GM23248 (cell line): ENCODE data around the gene GAREM1. TPM values are rescaled to one million over a fixed set of nuclear protein-coding genes. Genes with fewer than 3 reads are reported as not detected.

ENCODE experiments used
- DNase-seq: peaks from one replicate; pipeline ENCODE4 v3.0.0-alpha.2; 2015
- H2AFZ ChIP-seq: fragments of 200-600 bp; sonication (generic); 2 replicates; pipeline ENCODE4 v1.6.1; 2016; ENCODE audit warnings: antibody characterized with exemption
- H3F3A ChIP-seq: fragments of 200-600 bp; sonication (generic); 2 replicates; pipeline ENCODE4 v1.6.1; 2016; ENCODE audit warnings: mild to moderate bottlenecking, antibody characterized with exemption, mixed run types; ENCODE audit not compliant: insufficient read depth
- H3K27ac ChIP-seq: fragments of 200-600 bp; sonication (generic); 2 replicates; pipeline ENCODE4 v1.5.1; 2016; ENCODE audit warnings: mild to moderate bottlenecking
- H3K27me3 ChIP-seq: fragments of 200-600 bp; sonication (generic); replicated peaks from 2 replicates; pipeline ENCODE4 v1.6.1; 2016; ENCODE audit warnings: mild to moderate bottlenecking; ENCODE audit not compliant: insufficient read depth
- H3K36me3 ChIP-seq: fragments of 200-600 bp; sonication (generic); 2 replicates; pipeline ENCODE4 v1.6.1; 2016; ENCODE audit warnings: low read depth, mild to moderate bottlenecking
- H3K4me1 ChIP-seq: fragments of 200-600 bp; sonication (generic); 2 replicates; pipeline ENCODE4 v1.6.1; 2016; ENCODE audit warnings: mild to moderate bottlenecking; ENCODE audit not compliant: insufficient read depth
- H3K4me2 ChIP-seq: fragments of 200-600 bp; sonication (generic); one replicate; pipeline ENCODE4 v1.6.1; 2016; ENCODE audit warnings: mild to moderate bottlenecking; ENCODE audit not compliant: unreplicated experiment
- H3K4me3 ChIP-seq: fragments of 200-600 bp; sonication (generic); 2 replicates; pipeline ENCODE4 v1.5.1; 2016; ENCODE audit warnings: mild to moderate bottlenecking
- H3K79me2 ChIP-seq: fragments of 200-600 bp; sonication (generic); 2 replicates; pipeline ENCODE4 v1.6.1; 2016; ENCODE audit warnings: mild to moderate bottlenecking; ENCODE audit not compliant: insufficient read depth
- H3K9ac ChIP-seq: fragments of 200-600 bp; sonication (generic); 2 replicates; pipeline ENCODE4 v1.6.1; 2016; ENCODE audit warnings: mild to moderate bottlenecking
- H3K9me2 ChIP-seq: fragments of 200-600 bp; sonication (generic); 2 replicates; pipeline ENCODE4 v1.6.1; 2016; ENCODE audit warnings: mixed run types, mild to moderate bottlenecking, moderate library complexity; ENCODE audit not compliant: insufficient read depth
- H3K9me3 ChIP-seq: fragments of 200-600 bp; sonication (generic); one replicate; pipeline ENCODE4 v1.6.1; 2017; ENCODE audit warnings: low read depth
- H4K20me1 ChIP-seq: fragments of 200-600 bp; sonication (generic); 2 replicates; pipeline ENCODE4 v1.6.0; 2016; ENCODE audit not compliant: insufficient read depth
- EZH2 ChIP-seq: fragments of 200-600 bp; sonication (generic); IDR thresholded peaks from 2 replicates; pipeline ENCODE4 v1.6.1; 2018; ENCODE audit warnings: antibody characterized with exemption, mild to moderate bottlenecking; ENCODE audit not compliant: insufficient read depth, poor library complexity, severe bottlenecking
- EZH2phosphoT487 ChIP-seq: fragments of 200-600 bp; sonication (generic); IDR thresholded peaks from 2 replicates; pipeline ENCODE4 v1.6.1; 2018; ENCODE audit warnings: antibody characterized with exemption, moderate library complexity, mild to moderate bottlenecking, low read depth; ENCODE audit not compliant: insufficient read depth
- WGBS, 2 experiments: methylation state at CpG; one replicate each; pipeline ENCODE4 v1.1.6; 2015 to 2017; ENCODE audit warnings: low lambda C conversion rate in 2 of 2, low coverage in 1 of 2; ENCODE audit errors: missing lambda C conversion rate in 2 of 2; 5-methylcytosine and 5-hydroxymethylcytosine counted together
- in situ Hi-C: fragments of 300-500 bp; cut with MboI; formaldehyde crosslinking; loops from 2 replicates; pipeline ENCODE4 v1.15.0; 2020
- polyA plus RNA-seq: library from polyadenylated mRNA; unstranded; fragments of >200 nt; fragmentation: Nextera tagmentation; extraction: Ambion mirVana; gene quantifications from 2 replicates; pipeline ENCODE4 v1.2.1, GENCODE V29; 2016
- total RNA-seq: library from RNA; depleted of rRNA; stranded (reverse); fragments of >200 nt; shearing (Covaris generic); gene quantifications from 2 replicates; pipeline ENCODE4 v1.2.3, GENCODE V29; 2014

The GAREM1 gene
- total and polyA plus RNA-seq, 2 experiments from 2014 or later: 0.30 to 1.2 TPM

- in situ Hi-C loops: loop anchor here (10.0 kb wide), 1 partner anchor 57 kb away; no protein-coding TSS in a partner anchor
- H3F3A ChIP-seq: 0 out of 2 replicates have a peak, but pooled peaks cover 2% of the 10 kb centered on the region
- H3K4me1 ChIP-seq: peaks cover 13% of the 10 kb centered on the region
- no peaks in the 10 kb centered on the region for H3K9me3 ChIP-seq
- WGBS, 2 experiments: 32 to 46% methylated on average over 3 of the region's 3 CpGs
- H4K20me1 ChIP-seq: no peaks in the 10 kb centered on the region
- TF ChIP-seq EZH2phosphoT487 (no peak), EZH2 (no peak)
- no peak for DNase-seq
- no peak overlapping the region for H3K4me3 ChIP-seq
- H3K27ac ChIP-seq: no peak overlapping the region
- H3K36me3 ChIP-seq: no peaks in the 10 kb centered on the region
- H3K9ac ChIP-seq: no peak overlapping the region
- H3K9me2 ChIP-seq: no peaks in the 10 kb centered on the region
- H3K4me2 ChIP-seq: no peak overlapping the region
- no peak overlapping the region for H2AFZ ChIP-seq
- no peaks in the 10 kb centered on the region for H3K79me2 ChIP-seq
- no peaks in the 10 kb centered on the region for H3K27me3 ChIP-seq
Measured at GRCh38 chr18:32422201-32422600, 48.5 kb downstream of the GAREM1 start.

- Histone ChIP-seq H3K4me1 (peaks cover 2% of the 10 kb centered on the region; the same call in 1 of the 2 replicates), H3K4me2 (no peak overlapping the region), H3K9me2 (no peaks in the 10 kb centered on the region), H3K27ac (no peak overlapping the region), H3K79me2 (no peaks in the 10 kb centered on the region), H3K9me3 (no peaks in the 10 kb centered on the region), H4K20me1 (no peaks in the 10 kb centered on the region), H3F3A (no peaks in the 10 kb centered on the region), H3K4me3 (no peak overlapping the region), H3K27me3 (no peaks in the 10 kb centered on the region), H3K36me3 (no peaks in the 10 kb centered on the region), H2AFZ (no peak overlapping the region), H3K9ac (no peak overlapping the region)
- no peak for TF ChIP-seq EZH2
- in situ Hi-C loops: loop anchor here (10.0 kb wide), 1 partner anchor 55 kb away; no protein-coding TSS in a partner anchor
- no peak for DNase-seq
- 61% methylated on average over 5 of the region's 5 CpGs for WGBS, 2 experiments
Measured at GRCh38 chr18:32420084-32420750, 50.5 kb downstream of the GAREM1 start.

GRCh38 chr18:32418148-32418547 is 52.5 kb downstream of the GAREM1 start:
- Histone ChIP-seq H3K4me2 (no peak overlapping the region), H3K4me3 (no peak overlapping the region), H4K20me1 (no peaks in the 10 kb centered on the region), H2AFZ (no peak overlapping the region), H3K9me2 (no peaks in the 10 kb centered on the region), H3K9ac (no peak overlapping the region), H3K4me1 (no peaks in the 10 kb centered on the region), H3K9me3 (no peaks in the 10 kb centered on the region), H3K36me3 (no peaks in the 10 kb centered on the region), H3K79me2 (no peaks in the 10 kb centered on the region), H3F3A (no peaks in the 10 kb centered on the region), H3K27ac (no peak overlapping the region), H3K27me3 (no peaks in the 10 kb centered on the region)
- in situ Hi-C loops: no loop called here
- no peak for TF ChIP-seq EZH2phosphoT487
- no peak for TF ChIP-seq EZH2
- 71 to 73% methylated on average over 5 of the region's 5 CpGs for WGBS, 2 experiments
- DNase-seq: no peak

GRCh38 chr18:32405588-32405987 is 65.1 kb downstream of the GAREM1 start:
- no peaks in the 10 kb centered on the region for H3K4me1 ChIP-seq
- WGBS, 2 experiments: 74 to 84% methylated on average over 2 of the region's 2 CpGs
- H3K27me3 ChIP-seq: no peaks in the 10 kb centered on the region
- no peaks in the 10 kb centered on the region for H3K9me3 ChIP-seq
- TF ChIP-seq EZH2: no peak
- TF ChIP-seq EZH2phosphoT487: no peak
- no peaks in the 10 kb centered on the region for H3K79me2 ChIP-seq
- H3K9me2 ChIP-seq: no peaks in the 10 kb centered on the region
- in situ Hi-C loops: no loop called here
- no peak overlapping the region for H2AFZ ChIP-seq
- H3K9ac ChIP-seq: no peak overlapping the region
- DNase-seq: no peak
- no peak overlapping the region for H3K4me2 ChIP-seq
- H4K20me1 ChIP-seq: no peaks in the 10 kb centered on the region
- no peaks in the 10 kb centered on the region for H3K36me3 ChIP-seq
- H3F3A ChIP-seq: no peaks in the 10 kb centered on the region
- H3K4me3 ChIP-seq: no peak overlapping the region
- no peak overlapping the region for H3K27ac ChIP-seq

GRCh38 chr18:32401621-32402020 is 69.1 kb downstream of the GAREM1 start:
- no peaks in the 10 kb centered on the region for H3K36me3 ChIP-seq
- no peaks in the 10 kb centered on the region for H4K20me1 ChIP-seq
- H3K9me2 ChIP-seq: no peaks in the 10 kb centered on the region
- no peaks in the 10 kb centered on the region for H3K79me2 ChIP-seq
- no peaks in the 10 kb centered on the region for H3K4me1 ChIP-seq
- no peak for DNase-seq
- no peak overlapping the region for H2AFZ ChIP-seq
- no peaks in the 10 kb centered on the region for H3K9me3 ChIP-seq
- no peak overlapping the region for H3K27ac ChIP-seq
- no peaks in the 10 kb centered on the region for H3K27me3 ChIP-seq
- WGBS, 2 experiments: 82 to 84% methylated on average over 4 of the region's 4 CpGs
- in situ Hi-C loops: no loop called here
- no peak overlapping the region for H3K9ac ChIP-seq
- TF ChIP-seq EZH2phosphoT487 (no peak), EZH2 (no peak)
- no peaks in the 10 kb centered on the region for H3F3A ChIP-seq
- H3K4me3 ChIP-seq: no peak overlapping the region
- H3K4me2 ChIP-seq: no peak overlapping the region
